GM12875 (cell line): ENCODE measurements around the gene ZNF91.

ENCODE experiments used
- H3K4me3 ChIP-seq: one replicate; pipeline ENCODE4 v1.5.1; 2011; ENCODE audit warnings: low read depth, low read length, control low read depth
- TF ChIP-seq, protein P1 (sequence below): IDR thresholded peaks from 2 replicates; pipeline ENCODE4 v1.5.1; 2011; ENCODE audit warnings: low read depth, mild to moderate bottlenecking, control low read depth, inconsistent platforms, low read length, moderate library complexity, borderline replicate concordance; ENCODE audit not compliant: insufficient read depth

Gene ZNF91

DNA sequence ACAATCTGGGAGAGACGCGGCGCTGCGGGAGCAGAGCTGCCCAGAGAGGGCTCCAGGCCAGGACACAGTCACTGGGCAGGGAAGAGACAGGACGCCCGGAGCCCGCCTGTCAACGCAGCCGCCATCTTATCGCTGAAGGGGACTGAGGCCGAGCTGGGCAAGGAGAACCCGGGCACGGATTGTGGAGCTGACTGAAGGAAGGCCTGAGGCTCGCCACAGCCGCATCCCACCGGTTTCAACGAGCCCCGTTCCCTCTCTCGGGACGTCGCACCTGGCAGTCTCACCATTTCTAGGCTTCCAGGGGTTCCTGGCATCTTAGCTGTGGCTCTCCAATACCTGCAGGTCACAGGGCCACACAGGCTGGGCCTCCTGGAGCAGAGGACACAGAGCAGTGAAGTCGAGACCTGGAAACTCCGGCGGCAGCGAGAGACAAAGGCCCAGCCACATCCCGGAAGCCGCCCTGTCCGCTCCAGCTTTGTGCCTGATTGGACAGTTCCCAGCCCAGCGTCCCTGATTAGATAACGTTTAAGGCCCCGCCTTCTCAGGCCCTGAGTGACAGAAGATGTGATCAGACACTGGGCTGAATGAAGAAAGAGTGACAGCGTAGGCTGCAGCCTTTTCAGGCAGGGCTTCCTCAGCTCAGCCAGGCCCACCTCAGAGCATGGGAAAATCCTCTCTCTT, at the start of gene ZNF91:
Gene ZNF91 (minus strand): TSS at position 431 of the 681 bp plus-strand sequence. CDS start 117 bp downstream, at position 314.
- TF ChIP-seq, protein P1, sequence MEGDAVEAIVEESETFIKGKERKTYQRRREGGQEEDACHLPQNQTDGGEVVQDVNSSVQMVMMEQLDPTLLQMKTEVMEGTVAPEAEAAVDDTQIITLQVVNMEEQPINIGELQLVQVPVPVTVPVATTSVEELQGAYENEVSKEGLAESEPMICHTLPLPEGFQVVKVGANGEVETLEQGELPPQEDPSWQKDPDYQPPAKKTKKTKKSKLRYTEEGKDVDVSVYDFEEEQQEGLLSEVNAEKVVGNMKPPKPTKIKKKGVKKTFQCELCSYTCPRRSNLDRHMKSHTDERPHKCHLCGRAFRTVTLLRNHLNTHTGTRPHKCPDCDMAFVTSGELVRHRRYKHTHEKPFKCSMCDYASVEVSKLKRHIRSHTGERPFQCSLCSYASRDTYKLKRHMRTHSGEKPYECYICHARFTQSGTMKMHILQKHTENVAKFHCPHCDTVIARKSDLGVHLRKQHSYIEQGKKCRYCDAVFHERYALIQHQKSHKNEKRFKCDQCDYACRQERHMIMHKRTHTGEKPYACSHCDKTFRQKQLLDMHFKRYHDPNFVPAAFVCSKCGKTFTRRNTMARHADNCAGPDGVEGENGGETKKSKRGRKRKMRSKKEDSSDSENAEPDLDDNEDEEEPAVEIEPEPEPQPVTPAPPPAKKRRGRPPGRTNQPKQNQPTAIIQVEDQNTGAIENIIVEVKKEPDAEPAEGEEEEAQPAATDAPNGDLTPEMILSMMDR = no peak
- peak within 1 kb of the TSS; percentile 71 for H3K4me3 ChIP-seq

DNA sequence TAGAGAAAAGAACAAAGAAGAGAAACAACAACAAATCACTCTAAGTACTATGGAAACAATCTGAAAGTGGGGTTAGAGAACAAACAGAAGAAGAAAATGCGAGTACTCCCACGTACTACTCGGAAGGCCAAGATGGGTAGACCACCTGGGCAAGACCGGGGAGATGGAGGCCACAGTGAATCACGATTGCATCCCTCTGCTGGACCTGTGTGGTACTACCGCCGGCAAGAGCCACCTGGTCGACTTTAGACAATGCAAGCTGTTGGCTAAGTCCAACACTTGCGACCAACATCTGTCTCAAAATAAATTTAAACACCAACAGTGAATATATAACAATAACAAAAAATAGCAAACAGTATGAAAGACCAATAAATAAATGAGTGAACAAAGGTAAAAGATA, 45.5 kb upstream of the ZNF91 start:
- TF ChIP-seq, protein P1 = peak; percentile 45
- H3K4me3 ChIP-seq = no peak overlapping the region

- H3K4me3 ChIP-seq = no peak overlapping the region
- TF ChIP-seq, protein P1 = 0 out of 2 replicates have a peak, but pooled peaks have one; percentile 22
Measured at GRCh38 chr19:23440207-23440606, 44.9 kb upstream of the ZNF91 start.

- H3K4me3 ChIP-seq = no peak overlapping the region
- TF ChIP-seq, protein P1 = no peak
Measured at GRCh38 chr19:23439623-23440022, 44.4 kb upstream of the ZNF91 start.

DNA sequence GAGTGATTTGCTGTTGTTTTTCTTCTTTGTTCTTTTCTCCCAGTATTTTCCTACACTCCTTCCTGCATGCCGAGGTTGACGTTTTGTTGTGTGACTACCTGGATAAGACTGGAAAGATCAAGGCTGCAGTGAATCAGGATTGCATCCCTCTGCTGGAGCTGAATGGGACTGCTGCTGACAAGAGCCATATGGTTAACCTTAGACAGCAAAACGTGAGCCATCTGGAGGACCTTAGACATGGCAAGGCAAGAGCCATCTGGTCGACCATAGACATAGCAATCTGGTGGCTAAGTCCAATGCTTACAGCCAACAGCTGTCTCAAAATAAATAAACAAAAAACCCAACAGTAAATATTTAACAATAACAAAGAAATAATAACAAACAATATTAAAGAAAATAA, 42.6 kb upstream of the ZNF91 start:
- H3K4me3 ChIP-seq = no peak overlapping the region
- TF ChIP-seq, protein P1 = no peak

DNA sequence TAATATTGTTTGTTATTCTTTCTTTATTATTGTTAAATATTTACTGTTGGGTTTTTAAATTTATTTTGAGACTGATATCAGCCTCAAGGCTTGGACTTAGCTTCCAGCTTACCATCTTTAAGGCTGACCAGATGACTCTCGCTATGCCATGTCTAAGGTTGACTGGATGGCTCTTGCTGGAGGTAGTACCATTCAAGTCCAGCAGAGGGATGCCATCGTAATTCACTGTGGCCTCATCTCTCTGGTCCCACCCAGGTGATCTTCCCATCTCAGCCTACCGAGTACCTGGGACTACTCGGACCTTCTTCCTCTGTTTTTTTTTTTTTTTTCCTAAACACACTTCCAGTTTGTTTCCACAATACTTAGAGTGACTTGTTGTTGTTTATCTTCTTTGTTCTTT, 41.7 kb upstream of the ZNF91 start:
- no peak overlapping the region for H3K4me3 ChIP-seq
- TF ChIP-seq, protein P1 = peak; percentile 47

DNA sequence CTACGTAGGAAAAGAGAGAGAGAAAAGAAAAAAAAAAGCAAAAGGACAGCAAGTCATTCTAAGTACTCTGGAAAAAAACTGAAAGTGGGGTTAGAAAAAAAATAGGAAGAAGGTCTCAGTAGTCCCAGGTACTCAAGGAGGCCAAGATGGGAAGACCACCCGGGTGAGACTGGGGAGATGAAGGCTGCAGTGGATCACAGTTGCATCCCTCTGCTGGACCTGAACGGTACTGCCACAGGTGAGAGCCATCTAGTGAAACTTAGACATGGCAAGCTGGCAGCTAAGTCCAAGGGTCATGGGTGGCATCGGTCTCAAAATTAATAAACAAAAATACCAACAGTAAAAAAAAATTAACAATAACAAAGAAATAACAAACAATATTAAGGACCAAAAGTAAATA, 41.0 kb upstream of the ZNF91 start:
- TF ChIP-seq, protein P1 = peak; percentile 31; the same call in 1 of the 2 replicates
- H3K4me3 ChIP-seq = no peak overlapping the region
